ENCODE results near the gene CENPN. TPM values are rescaled to one million over a fixed set of nuclear protein-coding genes. Genes with fewer than 3 reads are reported as not detected.

Gene CENPN
- total RNA-seq, 1 donor from 2014 or later = 8.1 TPM

DNA sequence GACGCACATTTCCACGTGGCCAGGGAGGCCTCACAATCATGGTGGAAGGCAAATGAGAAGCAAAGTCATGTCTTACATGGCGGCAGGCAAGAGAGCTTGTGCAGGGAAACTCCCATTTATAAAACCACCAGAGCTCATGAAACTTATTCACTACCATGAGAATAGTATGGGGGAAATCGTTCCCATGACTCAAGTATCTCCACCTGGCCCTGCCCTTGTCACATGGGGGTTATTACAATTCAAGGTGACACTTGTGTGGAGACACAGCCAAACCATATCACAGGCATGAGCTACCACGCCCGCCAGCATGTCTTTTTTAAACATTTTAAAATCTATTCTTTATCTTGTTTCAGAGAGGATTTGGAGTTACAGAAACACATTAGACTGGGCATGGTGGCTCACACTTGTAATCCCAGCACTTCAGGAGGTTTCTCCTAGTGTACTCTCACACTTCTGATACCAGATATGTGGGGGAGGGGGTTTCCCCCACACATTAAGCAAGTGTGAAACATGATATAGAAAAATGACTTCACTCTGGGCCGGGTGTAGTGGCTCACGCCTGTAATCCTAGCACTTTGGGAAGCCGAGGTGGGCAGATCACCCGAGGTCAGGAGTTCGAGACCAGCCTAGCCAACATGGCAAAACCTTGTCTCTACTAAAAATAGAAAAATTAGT lies 23.1 kb downstream of the CENPN start:
- DNase-seq (ENCODE audit: low read depth) = no peak

GRCh38 chr16:81035398-81035974 lies 28.5 kb downstream of the CENPN start, which contains the start of gene ATMIN:
ATMIN (plus strand) TSS chr16:81035842; CDS start chr16:81035871, 29 bp downstream.
- peak; percentile 63 for DNase-seq (ENCODE audit: low read depth)

GRCh38 chr16:81035975-81036750 lies 29.1 kb downstream of the CENPN start:
- DNase-seq (ENCODE audit: low read depth) = peak; percentile 7

- no peak for DNase-seq (ENCODE audit: low read depth)
These were observed 29.8 kb downstream of the CENPN start for GRCh38 chr16:81036751-81037350.

DNA sequence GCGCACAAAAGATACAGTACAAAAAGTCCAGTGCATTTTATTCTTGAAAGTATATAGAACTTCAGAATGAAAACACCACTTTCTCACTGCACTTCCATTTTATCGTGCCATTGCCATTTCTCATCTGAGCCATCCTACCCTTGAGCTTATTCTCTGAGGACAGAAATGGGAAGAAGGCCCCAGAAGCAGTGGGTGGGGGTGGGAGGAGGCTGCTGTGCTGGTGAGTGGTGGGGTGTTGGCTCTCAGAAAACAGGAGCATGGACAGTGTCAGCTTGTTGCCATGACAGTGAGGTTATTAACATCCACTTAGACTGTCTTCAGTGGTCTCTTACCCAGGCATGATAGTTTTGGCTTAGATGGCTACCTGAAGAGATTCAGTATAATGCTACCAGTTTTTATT lies 33.1 kb downstream of the CENPN start:
- DNase-seq (ENCODE audit: low read depth) = no peak

GRCh38 chr16:81040842-81041241 lies 33.8 kb downstream of the CENPN start:
- no peak for DNase-seq (ENCODE audit: low read depth)

DNA sequence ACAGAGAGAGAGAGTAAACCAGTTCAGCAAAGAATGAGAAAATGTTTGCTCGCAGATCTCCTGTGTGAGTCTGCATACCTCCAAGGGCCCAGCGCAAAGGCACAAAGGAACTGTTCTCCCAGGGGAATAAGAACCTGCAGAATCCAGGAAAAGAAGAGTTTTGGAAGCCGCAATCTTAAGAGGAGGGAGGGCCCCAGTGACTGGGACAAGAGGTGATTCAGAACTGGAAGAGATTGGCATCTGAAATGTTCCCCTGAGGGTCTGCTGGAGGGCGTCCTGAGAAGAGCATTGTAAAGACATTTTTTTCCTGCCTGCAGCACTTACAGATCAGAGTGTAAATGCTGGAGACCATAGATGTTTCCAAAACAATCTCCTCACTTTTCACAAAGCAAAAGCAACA lies 34.7 kb downstream of the CENPN start:
- DNase-seq (ENCODE audit: low read depth) = no peak

- DNase-seq (ENCODE audit: low read depth) = no peak
These were observed 35.8 kb downstream of the CENPN start for GRCh38 chr16:81042821-81043220.

- no peak for DNase-seq (ENCODE audit: low read depth)
These were observed 46.7 kb downstream of the CENPN start for GRCh38 chr16:81053761-81054160.

DNA sequence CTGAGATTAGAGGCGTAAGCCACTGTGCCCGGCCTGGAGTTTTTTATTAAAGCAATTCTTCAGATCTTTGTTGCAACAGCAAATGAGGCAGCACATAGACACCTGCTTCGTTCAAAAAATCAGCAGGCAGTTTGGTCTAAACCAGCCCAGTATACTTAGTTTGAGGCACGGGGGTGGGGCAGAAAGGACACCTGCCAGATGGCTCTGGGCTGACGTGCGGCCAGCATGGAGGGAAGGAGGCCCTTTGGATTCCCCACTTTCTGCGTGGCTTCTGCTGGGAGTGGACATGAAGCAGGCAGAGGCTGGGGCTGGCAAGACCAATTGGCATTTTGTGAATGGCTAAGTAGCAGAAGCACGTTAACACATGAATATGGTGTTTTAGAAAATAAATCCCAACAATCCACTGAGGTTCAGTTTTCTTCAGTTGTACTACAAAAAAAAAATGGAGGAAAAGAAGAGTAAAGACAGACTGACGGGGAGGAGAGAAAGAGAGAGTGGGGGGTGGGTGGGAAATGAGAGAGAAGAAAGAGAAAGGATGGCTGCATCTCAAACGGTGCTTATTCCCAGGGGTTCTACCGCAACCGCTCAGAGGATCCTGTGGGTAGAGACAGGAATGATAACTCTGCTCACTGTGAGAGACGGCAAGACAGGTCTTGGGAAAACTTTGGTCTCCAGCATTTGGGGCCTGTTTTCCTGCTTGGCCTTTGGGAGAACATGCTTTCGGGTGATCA lies 53.7 kb downstream of the CENPN start:
- no peak for DNase-seq (ENCODE audit: low read depth)

GRCh38 chr16:81061307-81061640 lies 54.3 kb downstream of the CENPN start:
- DNase-seq (ENCODE audit: low read depth) = no peak

DNA sequence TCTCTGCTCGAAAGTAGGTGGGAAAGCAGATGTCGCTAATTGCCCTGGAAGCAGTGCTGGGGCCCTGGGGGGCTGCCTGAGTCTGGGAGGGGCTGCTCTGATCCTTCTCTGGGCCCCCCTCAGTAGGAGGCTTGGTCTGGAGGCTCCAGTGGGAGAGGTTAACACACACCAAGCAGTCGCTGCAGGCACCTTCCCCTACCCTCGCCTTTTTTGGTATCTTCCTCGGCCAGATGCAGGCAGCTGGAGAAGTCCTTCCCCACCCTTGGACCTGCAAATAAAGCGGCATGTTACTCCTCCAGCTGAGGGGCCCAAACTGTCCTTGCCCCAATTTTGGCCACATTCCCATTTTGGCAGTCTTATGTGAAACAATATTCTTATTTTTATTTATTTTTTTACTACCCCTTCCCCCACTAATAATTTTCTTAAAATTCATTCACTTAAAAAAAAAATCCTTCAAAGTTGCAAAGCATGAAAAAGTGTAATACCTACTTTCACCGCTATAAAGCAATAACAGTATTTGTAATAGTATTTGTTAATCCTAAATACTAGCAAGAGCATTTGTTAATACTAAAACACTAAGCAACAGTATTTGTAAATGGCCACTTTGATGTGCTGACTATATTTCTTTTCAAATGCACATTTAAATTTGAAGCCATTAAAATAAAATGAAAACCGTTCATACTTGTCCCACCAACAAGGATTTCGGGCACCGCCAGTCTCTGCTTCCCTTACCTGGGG lies 55.0 kb downstream of the CENPN start:
- DNase-seq (ENCODE audit: low read depth) = no peak

DNA sequence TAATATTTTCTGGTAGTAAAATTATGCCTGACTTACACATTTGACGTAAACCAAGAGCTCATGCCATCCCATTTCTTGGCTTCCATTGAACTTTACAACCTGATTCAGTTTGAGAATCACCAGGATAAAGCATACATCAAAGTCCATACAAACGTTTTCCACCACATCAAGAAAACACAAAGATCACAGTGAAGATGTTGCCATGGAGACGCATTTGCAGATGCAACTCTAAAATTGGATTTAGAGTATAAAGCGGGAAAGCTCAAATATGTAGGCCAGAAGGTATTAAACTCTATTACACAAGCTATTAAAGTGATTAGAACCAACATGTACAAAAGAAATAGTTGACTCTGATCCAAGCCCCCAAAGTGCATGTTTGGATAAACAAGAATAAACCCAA lies 59.7 kb downstream of the CENPN start:
- no peak for DNase-seq (ENCODE audit: low read depth)

GRCh38 chr16:81067166-81067565 lies 60.2 kb downstream of the CENPN start:
- no peak for DNase-seq (ENCODE audit: low read depth)

DNA sequence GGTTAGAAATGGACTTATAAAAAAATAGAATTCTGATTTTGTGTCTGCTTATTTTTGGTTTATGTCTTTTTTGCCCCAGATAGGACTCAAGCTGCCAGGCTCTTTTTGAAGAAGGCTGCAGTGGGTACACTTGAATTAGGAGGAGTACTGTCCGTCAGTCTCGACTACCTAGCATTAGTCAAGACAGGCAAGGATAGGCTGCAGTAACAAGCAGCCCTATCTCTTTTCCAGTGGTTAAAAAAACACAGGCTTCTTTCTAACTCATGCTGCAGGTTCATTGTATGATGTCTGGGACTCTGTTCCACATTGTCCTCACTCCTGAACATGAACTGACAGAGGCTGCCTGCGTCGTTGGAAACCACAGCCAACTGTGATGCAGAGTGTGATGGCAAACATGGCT lies 62.0 kb downstream of the CENPN start:
- no peak for DNase-seq (ENCODE audit: low read depth)

- DNase-seq (ENCODE audit: low read depth) = no peak
These were observed 64.0 kb downstream of the CENPN start for GRCh38 chr16:81070979-81071378.

- DNase-seq (ENCODE audit: low read depth) = peak; percentile 89
These were observed 64.8 kb downstream of the CENPN start for GRCh38 chr16:81071805-81072204.

- DNase-seq (ENCODE audit: low read depth) = no peak
These were observed 66.7 kb downstream of the CENPN start for GRCh38 chr16:81073560-81074330.

GRCh38 chr16:81076566-81077075 lies 69.6 kb downstream of the CENPN start:
- peak; percentile 64 for DNase-seq (ENCODE audit: low read depth)
